Stimulated activated CD4-positive, alpha-beta T cell treated with anti-CD3 and anti-CD28 coated beads, Interleukin-1b, Interleukin-23, amount 100 ng/mL, for 48 hours (primary cell): Measurements from ENCODE around the gene CYP4F2.
"Not testable (repeated sequence)": the region's sequence is repeated elsewhere in the genome, so short reads cannot be mapped to it uniquely, and the experiment has no call there.

ENCODE experiments used
- DNase-seq: peaks from one replicate; pipeline ENCODE4 v3.0.0-alpha.2; 2020

The CYP4F2 gene

GRCh38 chr19:15897738-15898276 lies at the start of gene CYP4F2:
CYP4F2 (minus strand) TSS chr19:15898074; CDS start chr19:15897611, 463 bp downstream.
- no peak for DNase-seq

- DNase-seq: no peak
Measured at GRCh38 chr19:15945301-15945700, 47.4 kb upstream of the CYP4F2 start.

GRCh38 chr19:15944401-15944800 lies 46.5 kb upstream of the CYP4F2 start:
- no peak for DNase-seq

- no peak for DNase-seq
Measured at GRCh38 chr19:15937771-15938170, 39.9 kb upstream of the CYP4F2 start.

GRCh38 chr19:15936950-15937349 lies 39.1 kb upstream of the CYP4F2 start:
- DNase-seq: no peak

- DNase-seq: no peak
Measured at GRCh38 chr19:15936173-15936572, 38.3 kb upstream of the CYP4F2 start.

- DNase-seq: no peak
Measured at GRCh38 chr19:15935167-15935702, 37.4 kb upstream of the CYP4F2 start.

- no peak for DNase-seq
Measured at GRCh38 chr19:15934332-15935078, 36.6 kb upstream of the CYP4F2 start, which contains the start of gene CYP4F11. CYP4F11 (minus strand) TSS chr19:15934529; CDS start chr19:15934408, 121 bp downstream.

GRCh38 chr19:15933761-15934331 lies 36.0 kb upstream of the CYP4F2 start:
- DNase-seq: peak; percentile 44

GRCh38 chr19:15928321-15928720 lies 30.4 kb upstream of the CYP4F2 start:
- no peak for DNase-seq

- no peak for DNase-seq
Measured at GRCh38 chr19:15926484-15926883, 28.6 kb upstream of the CYP4F2 start.

- DNase-seq: no peak
Measured at GRCh38 chr19:15923702-15924101, 25.8 kb upstream of the CYP4F2 start.

GRCh38 chr19:15922021-15922420 lies 24.1 kb upstream of the CYP4F2 start:
- DNase-seq: no peak

- DNase-seq: no peak
Measured at GRCh38 chr19:15919243-15919642, 21.4 kb upstream of the CYP4F2 start.

- DNase-seq: no peak
Measured at GRCh38 chr19:15915109-15915508, 17.2 kb upstream of the CYP4F2 start.

- no peak for DNase-seq
Measured at GRCh38 chr19:15913830-15914229, 16.0 kb upstream of the CYP4F2 start.

- DNase-seq: no peak
Measured at GRCh38 chr19:15913384-15913783, 15.5 kb upstream of the CYP4F2 start.

- no peak for DNase-seq
Measured at GRCh38 chr19:15911599-15912235, 13.8 kb upstream of the CYP4F2 start.

- no peak for DNase-seq
Measured at GRCh38 chr19:15905026-15905425, 7.2 kb upstream of the CYP4F2 start.

GRCh38 chr19:15902898-15903297 lies 5.0 kb upstream of the CYP4F2 start:
- not testable (repeated sequence) for DNase-seq

- no peak for DNase-seq
Measured at GRCh38 chr19:15902254-15902653, 4.4 kb upstream of the CYP4F2 start.

- DNase-seq: no peak
Measured at GRCh38 chr19:15900504-15900903, 2.6 kb upstream of the CYP4F2 start.

- not testable (repeated sequence) for DNase-seq
Measured at GRCh38 chr19:15900032-15900431, 2.2 kb upstream of the CYP4F2 start.
